ENCODE results near the gene GPR4. TPM values are rescaled to one million over a fixed set of nuclear protein-coding genes. Genes with fewer than 3 reads are reported as not detected.

The GPR4 gene
- total and polyA plus RNA-seq, 2 of the 8 experiments (the other 6 are each of a cell fraction or from before 2014, with no cell fraction given) = 0.19 to 0.39 TPM

DNA sequence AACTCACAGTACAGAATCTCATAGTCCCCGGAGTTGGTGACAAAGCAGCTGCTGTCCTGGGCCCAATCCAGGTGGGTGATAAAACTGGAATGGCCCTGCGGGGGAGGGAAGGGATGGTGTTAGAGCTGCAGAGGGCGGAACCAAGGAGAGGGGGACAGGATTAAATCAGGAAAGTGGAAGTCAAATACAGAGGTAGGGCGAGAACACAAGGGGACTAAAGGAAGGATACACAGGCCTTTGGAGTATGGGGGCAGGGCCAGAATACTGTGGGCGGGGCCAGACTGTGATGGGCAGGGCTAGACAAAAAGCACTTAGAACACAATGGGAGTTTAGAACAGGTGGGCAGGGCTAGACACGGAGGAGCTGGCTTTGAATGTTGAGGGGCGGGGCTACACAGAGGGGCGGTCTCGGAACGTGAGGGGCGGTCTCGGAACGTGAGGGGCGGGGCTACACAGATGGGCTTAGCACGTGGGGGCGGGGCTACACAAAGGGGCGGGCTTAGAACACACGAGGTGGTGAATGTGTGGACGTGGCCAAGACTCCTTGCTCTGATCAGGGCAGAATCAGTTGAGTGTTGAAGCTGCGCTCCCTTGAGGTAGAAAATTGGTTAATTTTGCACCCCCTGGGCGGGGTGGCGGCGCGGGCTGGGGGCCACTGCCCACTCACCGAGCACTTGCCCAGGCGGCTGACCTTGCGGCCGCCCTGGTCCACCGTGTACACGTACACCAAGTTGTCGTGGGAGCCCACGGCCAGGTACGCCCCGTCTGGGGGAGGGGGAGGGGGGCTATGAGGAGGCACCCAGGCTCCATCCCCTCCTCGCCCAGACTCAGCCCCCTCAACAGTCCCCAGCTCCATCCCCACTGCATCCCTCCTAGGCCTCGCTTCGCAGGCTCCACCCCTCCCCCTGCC lies 14.0 kb upstream of the GPR4 start (continued):
- no peak for TF ChIP-seq BACH1 (IDR thresholded peaks at IDR 0.05; ENCODE audit: low read length)
- peak; percentile 6; the same call in 1 of the 2 replicates for TF ChIP-seq CREB1 (IDR thresholded peaks at IDR 0.05)
- TF ChIP-seq, protein P1, sequence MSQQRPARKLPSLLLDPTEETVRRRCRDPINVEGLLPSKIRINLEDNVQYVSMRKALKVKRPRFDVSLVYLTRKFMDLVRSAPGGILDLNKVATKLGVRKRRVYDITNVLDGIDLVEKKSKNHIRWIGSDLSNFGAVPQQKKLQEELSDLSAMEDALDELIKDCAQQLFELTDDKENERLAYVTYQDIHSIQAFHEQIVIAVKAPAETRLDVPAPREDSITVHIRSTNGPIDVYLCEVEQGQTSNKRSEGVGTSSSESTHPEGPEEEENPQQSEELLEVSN (IDR thresholded peaks at IDR 0.05) = no peak
- TF ChIP-seq ASH2L (IDR thresholded peaks at IDR 0.05; ENCODE audit: low read length) = peak; percentile 64
- TF ChIP-seq CEBPB (IDR thresholded peaks at IDR 0.05; ENCODE audit: low read depth, low read length) = no peak
- no peak for TF ChIP-seq RXRA (IDR thresholded peaks at IDR 0.05; ENCODE audit: insufficient read depth, low read depth, low read length)
- TF ChIP-seq CHD2 (IDR thresholded peaks at IDR 0.05; ENCODE audit: low read length) = 0 out of 2 replicates have a peak, but pooled peaks have one; percentile 36
- no peak for TF ChIP-seq SUZ12 (IDR thresholded peaks at IDR 0.05; ENCODE audit: low read length)
- no peak for TF ChIP-seq HDAC6 (IDR thresholded peaks at IDR 0.05; ENCODE audit: low read depth, low read length)
- 0 out of 2 replicates have a peak, but pooled peaks have one; percentile 24 for TF ChIP-seq JUND (IDR thresholded peaks at IDR 0.05; ENCODE audit: low read length)
- no peak for TF ChIP-seq CBX5 (IDR thresholded peaks at IDR 0.05; ENCODE audit: low read depth, low read length)
- TF ChIP-seq, protein P2, sequence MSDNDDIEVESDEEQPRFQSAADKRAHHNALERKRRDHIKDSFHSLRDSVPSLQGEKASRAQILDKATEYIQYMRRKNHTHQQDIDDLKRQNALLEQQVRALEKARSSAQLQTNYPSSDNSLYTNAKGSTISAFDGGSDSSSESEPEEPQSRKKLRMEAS (IDR thresholded peaks at IDR 0.05) = peak; percentile 38
- TF ChIP-seq TEAD4 (IDR thresholded peaks at IDR 0.05; ENCODE audit: low read depth, low read length) = peak; percentile 4; the same call in 1 of the 2 replicates
- TF ChIP-seq ZNF274 (IDR thresholded peaks at IDR 0.05; ENCODE audit: borderline replicate concordance, extremely low read depth, low read length) = no peak
- TF ChIP-seq, protein P3, sequence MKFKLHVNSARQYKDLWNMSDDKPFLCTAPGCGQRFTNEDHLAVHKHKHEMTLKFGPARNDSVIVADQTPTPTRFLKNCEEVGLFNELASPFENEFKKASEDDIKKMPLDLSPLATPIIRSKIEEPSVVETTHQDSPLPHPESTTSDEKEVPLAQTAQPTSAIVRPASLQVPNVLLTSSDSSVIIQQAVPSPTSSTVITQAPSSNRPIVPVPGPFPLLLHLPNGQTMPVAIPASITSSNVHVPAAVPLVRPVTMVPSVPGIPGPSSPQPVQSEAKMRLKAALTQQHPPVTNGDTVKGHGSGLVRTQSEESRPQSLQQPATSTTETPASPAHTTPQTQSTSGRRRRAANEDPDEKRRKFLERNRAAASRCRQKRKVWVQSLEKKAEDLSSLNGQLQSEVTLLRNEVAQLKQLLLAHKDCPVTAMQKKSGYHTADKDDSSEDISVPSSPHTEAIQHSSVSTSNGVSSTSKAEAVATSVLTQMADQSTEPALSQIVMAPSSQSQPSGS (IDR thresholded peaks at IDR 0.05; ENCODE audit: low read length) = no peak
- TF ChIP-seq SIX5 (IDR thresholded peaks at IDR 0.05; ENCODE audit: low read depth, low read length) = no peak
- TF ChIP-seq NANOG (IDR thresholded peaks at IDR 0.05; ENCODE audit: insufficient read depth, low read depth, low read length, poor library complexity, severe bottlenecking) = no peak
- peak; percentile 64 for TF ChIP-seq PHF8 (conservative IDR thresholded peaks at IDR 0.05; ENCODE audit: low read depth, low read length)
- TF ChIP-seq BRCA1 (IDR thresholded peaks at IDR 0.05; ENCODE audit: low read depth, low read length) = no peak
- TF ChIP-seq FOSL1 (IDR thresholded peaks at IDR 0.05; ENCODE audit: insufficient read depth, low read depth, low read length) = no peak
- no peak for TF ChIP-seq MAFK (IDR thresholded peaks at IDR 0.05; ENCODE audit: low read depth, low read length)
- no peak for TF ChIP-seq EZH2 (IDR thresholded peaks at IDR 0.05; ENCODE audit: low read depth, low read length, severe bottlenecking)
